Erythroblast (primary cell): ENCODE measurements around the gene FLT1.

ENCODE experiments used
- GATA1 ChIP-seq: IDR thresholded peaks from 2 replicates; pipeline ENCODE4 v1.6.1; 2011; ENCODE audit warnings: low read depth, mild to moderate bottlenecking, control low read depth, low read length, moderate library complexity
- POLR2A ChIP-seq: IDR thresholded peaks from 2 replicates; pipeline ENCODE4 v1.6.1; 2011; ENCODE audit warnings: mild to moderate bottlenecking, low read length

DNA sequence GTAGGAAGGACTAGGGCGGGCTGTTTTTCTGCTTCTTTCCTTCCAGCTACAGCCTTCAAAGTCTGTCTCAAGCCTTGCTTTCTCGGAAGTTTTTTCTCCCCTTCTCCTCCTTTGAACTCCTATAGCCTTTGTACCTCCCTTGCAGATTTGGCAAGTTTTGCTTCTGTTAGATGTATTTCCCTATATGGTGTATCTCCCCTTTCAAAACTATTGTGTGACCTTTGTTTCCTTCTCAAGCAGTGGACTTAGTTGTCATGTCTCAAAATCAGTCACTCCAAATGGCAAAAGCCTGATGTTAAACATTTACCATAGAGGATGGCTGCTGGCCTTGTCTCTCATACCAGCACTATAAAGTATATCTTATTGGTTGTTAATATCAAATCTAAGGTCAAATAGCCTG, 152.7 kb downstream of the FLT1 start:
- TF ChIP-seq POLR2A (no peak), GATA1 (no peak)
